NCI-H1092 (cell line): ENCODE data around the gene IL20RA.
"Not testable (repeated sequence)": the region's sequence is repeated elsewhere in the genome, so short reads cannot be mapped to it uniquely, and the experiment has no call there.

Source experiments
- DNase-seq: peaks from one replicate; lab custom pipeline; 2025; lab: John Stamatoyannopoulos, UW

The IL20RA gene

DNA sequence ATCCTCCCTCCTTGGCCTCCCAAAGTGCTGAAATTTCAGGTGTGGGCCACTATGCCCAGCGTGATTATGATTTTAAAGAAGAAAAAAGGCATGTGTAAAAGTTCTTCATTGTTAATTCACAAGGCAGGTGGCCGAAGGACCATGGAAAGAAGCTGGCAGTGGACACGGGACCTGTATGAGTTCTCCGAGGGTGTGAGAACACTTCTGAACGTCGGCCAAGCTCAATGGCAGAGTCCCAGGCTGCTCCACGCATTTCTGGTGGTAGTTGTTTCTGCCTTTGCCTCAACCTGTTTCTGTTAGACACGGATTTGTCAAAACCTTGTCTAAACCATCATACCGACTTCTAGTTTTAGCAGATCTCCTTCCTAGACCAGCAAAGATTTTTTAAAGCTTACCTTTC, 36.6 kb downstream of the IL20RA start:
- no peak for DNase-seq

DNA sequence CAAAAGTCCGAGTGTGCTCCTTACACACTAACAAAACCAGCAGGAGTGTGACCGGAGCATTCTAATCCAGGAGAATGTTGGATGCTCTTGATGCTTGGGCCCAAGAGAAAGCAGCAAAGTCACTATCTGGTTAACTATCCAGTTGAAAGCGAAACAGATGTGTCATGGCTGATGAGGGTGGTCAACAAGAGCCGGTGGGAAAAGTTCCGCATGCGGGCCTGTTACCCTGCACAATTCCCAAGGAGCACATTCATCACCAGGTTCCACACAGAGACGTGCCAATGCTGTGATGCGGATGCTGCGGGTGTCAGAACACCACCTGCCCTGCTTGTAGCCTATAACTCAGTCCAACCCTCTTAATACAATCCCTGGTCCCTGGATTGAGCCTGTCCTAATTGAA, 38.7 kb downstream of the IL20RA start:
- DNase-seq = no peak

DNA sequence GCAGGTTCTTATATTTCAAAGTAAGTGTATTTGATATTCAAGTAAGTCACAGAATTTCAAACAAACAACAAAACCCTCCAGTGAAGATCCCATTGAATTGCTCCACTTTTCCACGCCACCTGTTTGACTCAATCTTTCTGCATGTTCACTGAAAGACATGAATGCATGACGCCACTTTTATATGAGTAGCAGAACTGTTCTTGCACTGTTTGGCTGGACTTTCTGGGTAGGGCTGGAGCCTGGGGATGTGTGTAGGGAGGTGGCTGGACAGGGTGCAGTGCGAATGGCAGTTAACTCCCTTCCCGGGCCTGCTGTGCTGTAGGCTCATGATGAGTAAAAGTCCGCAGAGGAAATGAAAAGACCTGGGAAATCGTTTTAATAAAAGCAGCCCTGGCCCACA, 39.7 kb downstream of the IL20RA start:
- no peak for DNase-seq

DNA sequence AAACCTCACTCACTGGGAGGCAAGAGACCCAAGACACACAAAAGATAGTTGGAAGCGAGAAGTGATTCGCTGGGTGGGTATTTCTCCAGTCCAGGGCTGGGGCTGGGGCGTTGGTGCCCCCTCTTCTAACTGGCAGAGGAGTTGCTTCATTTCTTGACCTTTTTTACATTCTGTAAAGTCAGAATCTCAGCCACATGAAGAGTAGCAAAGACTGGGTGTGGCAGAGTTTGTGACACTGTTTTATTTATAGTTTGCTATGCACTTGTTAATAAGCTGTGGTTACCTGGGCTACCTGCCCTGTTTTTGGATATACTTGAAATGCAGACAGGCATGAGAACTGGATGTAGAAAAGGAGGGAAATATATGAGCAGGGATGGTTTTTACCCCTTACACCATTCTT, 42.3 kb downstream of the IL20RA start:
- DNase-seq = no peak

DNA sequence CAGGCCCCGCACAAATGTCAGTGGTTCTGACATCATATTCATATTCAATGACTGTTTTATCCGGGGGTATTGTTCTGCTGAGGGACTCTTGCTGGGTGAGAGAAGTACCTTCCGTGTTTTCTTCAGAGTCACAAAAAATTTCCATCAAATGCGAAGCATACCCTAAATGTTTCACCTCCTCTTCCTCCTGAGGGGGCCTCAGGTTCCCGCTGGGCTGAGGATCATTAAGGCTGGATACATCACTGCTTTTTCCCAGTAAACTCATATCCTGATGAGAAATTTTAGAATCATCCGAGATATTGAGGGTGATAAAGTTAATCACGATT, 42.8 kb downstream of the IL20RA start:
- no peak for DNase-seq

DNA sequence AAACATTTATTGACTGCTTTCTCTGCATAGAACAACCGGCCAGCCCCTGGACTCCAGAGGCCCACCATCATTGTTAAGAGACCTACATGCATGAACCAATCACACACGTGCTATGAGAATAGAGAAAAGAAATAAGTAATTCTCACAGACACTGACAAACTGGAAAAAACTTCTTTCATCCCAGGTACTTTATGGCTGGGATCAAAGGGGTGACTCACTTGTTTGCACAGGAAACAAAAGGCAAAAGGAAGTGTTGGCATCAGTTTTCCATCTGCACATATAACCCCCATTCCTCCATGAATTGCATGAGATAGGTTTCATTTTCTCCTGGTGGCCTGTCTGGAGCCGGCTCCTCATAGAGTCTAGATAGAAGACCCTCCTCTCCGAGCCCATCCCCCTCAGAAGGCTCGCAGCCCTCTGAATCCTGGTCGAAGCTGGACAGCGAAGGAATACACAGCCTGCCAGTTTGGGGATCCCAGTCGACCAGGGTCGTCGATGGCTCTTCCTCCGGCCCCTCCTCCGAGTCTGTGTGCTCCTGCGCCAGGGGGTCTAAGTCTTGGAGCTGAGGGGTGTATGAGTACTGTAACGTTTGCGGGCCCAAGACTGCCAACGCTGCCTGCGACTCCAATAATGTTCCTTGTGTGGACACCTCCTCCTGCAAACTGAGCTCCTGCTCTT, 43.3 kb downstream of the IL20RA start:
- DNase-seq = no peak

DNA sequence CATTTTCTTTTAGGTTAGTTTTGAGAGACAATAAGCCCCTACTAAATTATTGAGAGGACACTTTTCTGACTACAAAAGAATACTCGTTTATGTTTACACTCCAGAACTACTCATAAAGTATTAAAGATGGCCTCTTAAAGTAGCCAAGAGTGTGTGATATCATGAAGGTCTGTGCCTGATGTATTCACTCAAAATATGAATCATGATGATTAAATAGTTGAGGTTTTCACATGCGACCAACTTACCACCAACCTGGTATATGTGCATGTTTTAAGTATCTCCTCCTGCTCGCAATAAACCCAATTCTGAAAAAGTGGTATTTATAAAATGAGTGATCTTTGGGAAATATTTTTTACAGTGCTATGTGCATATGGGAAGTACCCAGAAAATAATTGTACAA, 43.9 kb downstream of the IL20RA start:
- no peak for DNase-seq

DNA sequence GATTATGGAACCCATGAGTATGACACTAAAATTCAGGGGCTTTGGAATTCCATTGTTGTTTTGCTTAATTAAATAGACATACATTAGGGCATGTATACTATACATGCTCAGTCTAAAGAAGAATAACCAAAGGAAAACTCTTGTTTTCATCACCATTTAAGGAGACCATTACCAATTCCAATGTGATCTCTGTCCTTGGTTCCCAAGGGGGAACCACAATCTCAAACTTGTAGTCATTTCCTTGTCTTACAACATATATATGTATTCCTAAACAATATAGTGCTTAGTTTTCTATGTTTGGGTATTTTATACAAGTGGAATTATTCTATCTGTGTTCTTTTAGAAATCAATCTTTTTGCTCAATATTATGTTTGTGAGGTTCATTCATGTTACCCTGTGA, 49.2 kb downstream of the IL20RA start:
- no peak for DNase-seq

DNA sequence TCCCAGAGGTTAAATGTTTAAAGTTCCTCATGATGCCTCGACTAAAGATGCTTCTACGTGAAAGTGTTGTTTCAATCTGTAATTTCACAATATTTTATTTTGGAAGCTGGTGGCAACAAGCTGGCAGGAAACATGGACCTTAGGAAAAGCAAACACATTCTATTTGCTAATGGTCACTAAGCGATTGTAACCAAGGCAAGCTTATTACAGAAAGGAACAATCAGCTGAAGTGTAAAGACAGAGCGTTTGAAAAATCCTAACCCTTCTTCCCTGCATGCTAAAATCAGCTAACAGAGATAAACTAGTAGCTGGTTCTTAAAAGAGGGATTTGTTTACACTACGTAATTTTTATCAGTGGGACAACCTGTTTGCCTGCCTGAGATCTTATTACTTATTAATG, 50.0 kb downstream of the IL20RA start:
- DNase-seq = peak; percentile 46

DNA sequence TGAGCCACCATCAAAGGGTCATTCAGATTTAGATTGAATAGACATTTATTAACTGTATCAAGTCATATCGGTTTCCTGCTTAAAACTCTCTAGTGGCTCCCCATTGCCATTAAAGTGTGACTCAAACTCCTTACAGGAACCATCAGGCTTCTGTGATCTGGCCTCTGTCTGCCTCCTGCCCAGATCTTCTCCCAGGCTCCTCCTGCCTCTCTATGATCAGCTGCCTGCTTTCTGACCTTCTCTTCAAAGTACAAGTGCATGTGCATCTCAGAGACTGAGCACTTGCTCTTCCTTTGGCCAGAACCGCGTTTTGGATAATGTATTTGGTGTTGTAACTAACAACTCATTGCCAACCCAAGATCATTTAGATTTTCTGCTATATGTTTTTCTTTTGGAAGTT, 52.7 kb downstream of the IL20RA start:
- no peak for DNase-seq

DNA sequence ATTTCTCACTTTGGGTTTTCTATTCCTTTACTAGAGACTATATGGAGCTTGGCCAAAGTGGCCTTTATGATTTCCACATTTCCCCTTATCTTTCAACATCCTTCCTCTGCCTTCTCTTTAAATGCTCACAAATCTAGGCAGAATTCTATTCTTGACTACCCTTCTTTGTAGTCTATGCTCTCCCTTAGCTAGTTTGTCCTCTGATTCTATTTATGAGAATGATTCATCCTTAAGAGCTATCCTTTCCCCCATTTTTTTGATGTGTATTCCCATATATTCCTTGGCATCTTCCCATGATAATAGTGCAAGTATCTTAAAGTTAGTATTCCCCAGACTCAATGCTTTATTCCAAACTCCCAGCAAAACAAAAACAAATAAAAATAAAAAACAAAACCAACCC, 53.1 kb downstream of the IL20RA start:
- no peak for DNase-seq

DNA sequence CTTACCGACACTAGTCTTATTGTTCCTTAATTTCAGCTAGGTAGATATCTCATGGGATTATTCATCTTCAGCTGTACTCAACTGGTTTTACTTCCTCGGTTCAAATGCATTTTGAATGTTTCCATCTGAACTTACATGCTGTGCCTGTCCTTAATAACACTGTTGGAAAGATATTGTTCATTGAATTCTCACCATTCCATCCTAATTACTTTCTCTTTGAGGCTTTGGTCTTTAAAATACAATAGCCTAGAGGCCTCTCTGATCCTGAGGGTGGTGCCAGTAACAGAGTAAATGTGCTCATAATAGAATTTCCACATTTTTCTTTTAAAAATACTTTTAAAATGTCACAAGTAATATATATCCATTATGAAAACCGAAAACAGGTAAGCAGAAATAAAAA, 54.0 kb downstream of the IL20RA start:
- DNase-seq = no peak

DNA sequence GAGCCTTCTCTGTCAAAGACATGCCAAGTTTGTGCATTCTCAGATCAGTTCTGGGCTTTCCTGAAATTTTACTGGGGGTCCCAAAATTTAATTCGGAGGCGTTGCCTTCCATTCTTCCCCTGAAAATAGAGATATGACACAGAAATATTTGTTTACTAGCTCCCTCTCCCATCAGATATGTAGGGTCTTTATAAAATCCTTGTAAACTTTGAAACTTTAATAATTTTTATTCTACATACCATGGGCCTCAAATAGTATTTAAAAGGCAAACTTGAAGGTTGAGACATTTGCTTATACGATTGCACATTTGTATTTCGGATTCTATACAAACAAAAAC, 54.6 kb downstream of the IL20RA start:
- no peak for DNase-seq

DNA sequence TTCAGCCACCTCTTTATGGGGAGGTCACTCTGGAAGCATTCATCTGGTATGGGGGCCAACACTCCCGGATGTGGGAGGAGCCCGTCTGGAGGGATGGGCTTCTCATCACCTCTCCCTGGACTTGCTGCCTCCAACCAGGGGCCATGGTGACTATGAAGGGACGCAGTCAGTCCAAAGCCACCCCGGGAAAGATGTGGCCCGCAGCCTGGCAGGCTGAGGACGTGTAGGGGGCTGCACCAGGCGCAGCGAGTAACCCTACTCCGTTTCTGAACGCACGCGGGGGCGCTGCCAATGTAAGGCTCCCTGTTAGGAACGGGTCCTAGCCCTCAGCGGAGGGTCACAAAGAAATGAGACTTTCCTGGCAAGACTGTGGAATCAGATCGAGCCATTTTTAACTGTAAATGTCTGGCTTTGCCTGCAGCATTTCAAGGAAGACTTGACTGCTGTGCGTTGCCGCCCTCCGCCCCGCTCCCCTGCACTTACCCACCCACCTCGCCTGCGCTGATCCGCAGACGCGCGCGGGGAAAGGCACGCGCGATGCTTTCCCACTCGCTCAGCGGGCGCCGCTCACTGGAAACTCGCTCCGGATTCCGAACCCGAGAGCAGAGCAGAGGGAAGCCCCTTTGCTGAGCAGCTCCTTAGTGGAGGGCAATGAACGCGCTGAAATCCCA, 55.1 kb downstream of the IL20RA start:
- peak; percentile 67 for DNase-seq

DNA sequence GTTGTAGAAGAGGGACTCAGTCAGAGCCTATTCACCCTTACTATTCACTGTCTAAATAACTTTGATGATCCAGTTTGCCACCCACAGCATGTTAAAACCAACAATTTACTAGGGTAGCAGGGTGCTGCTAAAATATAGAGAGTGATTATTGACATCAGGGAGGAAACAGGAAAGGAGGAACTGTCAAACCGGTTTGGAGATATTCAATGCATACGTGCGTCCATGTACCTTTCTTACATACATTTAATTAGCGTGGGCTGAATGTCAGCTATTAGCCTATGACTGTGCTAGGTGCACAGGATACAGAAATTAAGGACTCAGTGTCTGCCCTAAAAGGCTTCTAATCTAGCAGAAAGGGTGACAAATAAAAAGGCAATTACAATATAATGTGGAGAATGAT, 57.2 kb downstream of the IL20RA start:
- no peak for DNase-seq

DNA sequence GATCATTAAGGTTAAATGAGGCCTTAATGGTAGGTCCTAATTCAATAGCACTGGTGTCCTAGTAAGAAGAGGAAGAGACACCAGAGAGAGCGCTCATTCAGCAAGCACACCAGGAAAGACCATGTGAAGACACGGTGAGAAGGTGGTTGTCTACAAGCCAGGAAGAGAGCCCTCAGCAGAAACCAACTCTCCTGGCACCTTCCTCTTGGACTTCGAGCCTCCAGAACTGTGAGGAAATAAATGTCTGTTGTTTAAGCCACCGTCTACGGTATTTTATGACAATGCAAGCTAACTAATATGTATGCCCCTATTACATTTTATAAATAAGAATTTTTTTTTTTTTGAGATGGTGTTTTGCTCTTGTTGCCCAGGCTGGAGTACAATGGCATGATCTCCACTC, 59.3 kb downstream of the IL20RA start:
- DNase-seq = no peak

DNA sequence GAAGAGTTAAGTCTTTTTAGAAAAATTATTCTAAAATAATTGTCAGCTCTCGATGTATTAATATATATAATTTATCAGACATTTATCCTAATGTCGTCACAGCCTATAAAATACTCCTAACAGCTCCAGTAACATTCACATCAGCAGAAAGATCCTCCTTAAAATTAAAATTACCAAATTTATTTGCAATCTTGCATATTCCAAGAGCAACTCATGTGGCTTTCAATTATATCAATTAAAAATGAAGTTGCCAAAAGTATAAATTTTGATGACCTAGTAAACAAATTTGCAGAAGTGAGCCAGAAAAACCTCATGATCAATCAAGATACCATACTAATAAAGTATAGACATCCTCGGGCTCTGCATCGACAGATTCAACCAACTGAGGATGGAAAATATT, 60.2 kb downstream of the IL20RA start:
- no peak for DNase-seq

DNA sequence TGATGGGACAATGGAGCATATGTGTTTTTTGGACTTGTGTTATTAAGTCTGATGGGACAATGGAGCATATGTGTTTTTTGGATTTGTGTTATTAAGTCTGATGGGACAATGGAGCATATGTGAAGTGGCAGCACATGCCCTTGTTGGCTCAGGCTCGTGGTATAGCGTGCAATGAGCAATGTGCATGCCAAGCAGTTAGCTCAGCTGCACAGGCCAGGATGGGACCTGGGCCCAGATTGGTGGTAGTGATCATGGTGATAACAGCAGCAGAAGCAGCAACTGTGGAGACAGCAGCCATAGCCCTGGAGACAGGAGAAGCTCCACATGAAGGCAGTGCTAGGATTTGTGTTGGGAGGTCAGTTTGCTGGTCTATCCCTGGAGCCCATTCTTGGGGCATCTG, 61.1 kb downstream of the IL20RA start:
- peak; percentile 30 for DNase-seq

DNA sequence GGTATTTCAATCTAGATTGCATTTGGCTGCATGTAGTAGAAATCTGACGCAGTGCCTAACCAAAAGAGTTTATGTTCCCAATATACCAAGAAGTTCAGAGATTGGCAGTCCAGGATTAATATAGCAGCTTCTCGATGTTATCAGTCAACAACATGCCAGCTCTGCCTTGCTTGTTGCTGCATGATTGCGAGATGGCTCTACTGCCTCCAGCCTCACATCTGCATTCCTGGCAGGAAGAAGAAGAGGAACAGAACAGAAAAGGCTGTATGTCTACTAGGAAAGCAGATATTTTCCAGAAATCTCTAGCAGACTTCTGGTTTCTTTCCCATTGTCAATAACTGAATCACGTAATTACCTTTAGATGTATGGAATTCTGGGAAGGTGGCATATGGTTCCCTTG, 61.8 kb downstream of the IL20RA start:
- no peak for DNase-seq

DNA sequence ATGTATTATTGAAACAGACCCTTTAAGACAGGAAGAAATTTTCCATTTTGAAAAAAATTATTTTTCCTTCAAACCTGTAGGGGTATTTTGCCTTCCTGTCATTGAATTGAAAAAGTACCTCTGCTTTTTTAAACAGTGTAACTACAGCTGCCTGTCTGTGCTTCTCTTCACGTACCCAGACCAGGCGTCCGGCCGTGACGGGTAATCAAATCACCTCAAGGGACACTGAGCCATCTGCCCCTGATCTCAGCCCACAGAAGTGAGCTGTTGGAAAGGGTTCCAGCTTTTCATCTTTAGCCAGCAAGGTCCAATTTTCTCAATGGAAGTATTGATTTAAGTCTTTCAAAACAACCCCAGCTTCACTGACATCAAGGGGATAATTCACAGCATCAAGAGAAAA, 64.7 kb downstream of the IL20RA start:
- DNase-seq = no peak

DNA sequence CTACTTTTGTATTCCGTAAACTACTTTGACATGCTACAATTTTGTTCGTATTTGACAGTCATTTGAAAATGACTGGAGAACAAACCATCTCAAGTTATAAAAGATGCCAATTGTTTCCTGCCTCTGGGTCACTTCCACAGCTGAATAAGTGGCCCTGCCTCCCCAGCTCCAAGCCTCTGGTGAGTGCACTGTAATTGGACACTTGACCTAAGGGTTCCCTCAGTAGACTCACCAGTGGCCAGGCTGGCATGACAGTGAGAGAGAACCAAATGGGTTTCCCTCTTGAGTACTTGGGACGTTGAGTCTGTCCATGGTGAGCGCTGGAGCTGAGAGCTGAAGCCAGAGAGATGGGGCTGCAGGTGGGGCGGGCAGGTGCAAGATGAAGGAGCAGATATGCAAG, 65.6 kb downstream of the IL20RA start:
- no peak for DNase-seq

DNA sequence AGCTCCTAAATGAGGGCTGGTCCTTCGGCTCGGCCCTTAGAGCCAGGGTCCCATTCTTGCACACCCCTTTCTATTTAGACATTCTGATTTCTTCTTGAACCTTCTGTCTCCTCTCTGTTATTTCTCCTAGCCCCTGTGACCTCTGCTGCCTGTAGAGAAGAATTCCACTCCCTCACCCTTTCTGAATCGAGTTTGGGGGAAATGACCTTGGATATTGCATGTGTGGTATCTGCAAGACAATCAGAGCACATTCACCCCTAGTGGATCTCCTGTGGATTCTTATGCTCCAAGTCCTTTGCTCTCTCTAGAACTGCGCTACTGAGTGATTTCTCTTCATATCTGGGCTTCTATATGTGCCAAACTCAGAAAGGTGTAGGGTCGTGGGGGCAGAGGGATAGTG, 67.7 kb downstream of the IL20RA start:
- no peak for DNase-seq

DNA sequence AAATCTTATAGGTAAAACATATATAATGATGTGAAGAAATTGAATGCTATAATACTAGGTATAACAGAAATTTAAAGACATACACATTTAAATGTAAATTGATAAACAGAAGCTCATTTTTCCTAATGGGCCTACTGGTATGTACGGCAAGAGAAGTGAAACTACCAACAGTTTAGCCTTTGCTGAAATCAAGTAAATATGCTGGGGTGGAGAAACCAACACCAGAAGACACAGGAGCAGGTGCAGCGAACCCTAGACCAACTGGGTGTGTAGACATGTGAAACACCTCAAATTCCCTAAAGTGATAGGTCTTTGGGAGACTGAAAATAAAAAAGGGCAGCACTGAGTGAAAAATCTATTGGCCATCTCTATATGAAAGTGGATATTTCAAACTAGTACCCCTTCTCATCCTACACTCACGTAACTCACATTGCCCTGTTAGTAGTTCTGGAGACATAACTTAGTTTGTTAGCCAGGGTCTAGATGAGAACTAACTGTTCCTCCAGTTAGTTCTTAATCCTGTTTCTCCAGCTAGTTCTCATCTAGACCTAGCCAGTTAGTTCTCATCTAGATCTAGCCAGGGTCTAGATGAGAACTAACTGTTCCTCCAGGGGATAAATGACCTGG, 69.6 kb downstream of the IL20RA start:
- DNase-seq = no peak

DNA sequence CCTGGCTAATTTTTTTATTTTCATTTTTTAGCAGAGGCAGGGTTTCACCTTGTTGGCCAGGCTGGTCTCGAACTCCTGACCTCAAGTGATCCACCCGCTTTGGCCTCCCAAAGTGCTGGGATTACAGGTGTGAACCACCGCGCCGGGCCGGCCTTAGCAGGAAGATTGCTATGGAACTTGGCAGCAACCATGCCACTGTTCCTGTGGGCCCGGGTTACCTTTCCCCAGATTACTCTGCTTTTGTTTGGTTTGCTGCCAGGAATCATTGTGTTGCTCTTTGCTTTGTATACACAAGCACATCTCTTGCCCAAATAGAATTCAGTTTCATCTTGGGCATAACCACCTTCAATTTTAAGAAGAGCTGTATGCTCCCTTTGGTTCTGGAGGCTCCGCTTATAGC, 71.0 kb downstream of the IL20RA start:
- not testable (repeated sequence) for DNase-seq
